Heart right ventricle (tissue), 16 donors: ENCODE data around the gene RARB. TPM values are rescaled to one million over a fixed set of nuclear protein-coding genes. Genes with fewer than 3 reads are reported as not detected.

Experiments used
- ATAC-seq, 8 donors: fragments of 200-7000 bp; cut with Tn5 transposase; one replicate each; pipeline ENCODE4 v1.9.1; 2020; ENCODE audit warnings: mild to moderate bottlenecking in 8 of 8, moderate library complexity in 8 of 8, moderate number of reproducible peaks in 1 of 8
- DNase-seq, 2 donors: peaks; one replicate each; pipeline ENCODE4 v3.0.0-alpha.2; 2020
- H3K27ac ChIP-seq, 10 donors: fragments of 200-600 bp; sonication (generic) in 2 of 10; one replicate each; pipeline versions ENCODE4 v1.5.0 to v1.8.0; 2020 to 2022; ENCODE audit warnings: mild to moderate bottlenecking in 3 of 10
- H3K27me3 ChIP-seq, 7 donors: fragments of 200-600 bp; one replicate each; pipeline ENCODE4 v1.8.0; 2021 to 2022; ENCODE audit warnings: mild to moderate bottlenecking in 2 of 7
- H3K36me3 ChIP-seq, 9 donors: fragments of 200-600 bp; sonication (generic) in 1 of 9; one replicate each; pipeline versions ENCODE4 v1.5.0 to v1.8.0; 2020 to 2022; ENCODE audit warnings: mild to moderate bottlenecking in 2 of 9
- H3K4me1 ChIP-seq, 9 donors: fragments of 200-600 bp; sonication (generic) in 1 of 9; one replicate each; pipeline versions ENCODE4 v1.5.0 to v1.8.0; 2020 to 2022; ENCODE audit warnings: mild to moderate bottlenecking in 4 of 9
- H3K4me3 ChIP-seq, 10 donors: fragments of 200-600 bp; sonication (generic) in 2 of 10; one replicate each; pipeline versions ENCODE4 v1.5.0 to v1.8.0; 2020 to 2022; ENCODE audit warnings: mild to moderate bottlenecking in 7 of 10, moderate library complexity in 2 of 10
- H3K9me3 ChIP-seq, 11 donors: fragments of 200-600 bp in 10 of 11; sonication (generic) in 2 of 11; one replicate each; pipeline versions ENCODE4 v1.5.0 to v1.8.0; 2013 to 2022; ENCODE audit warnings: mild to moderate bottlenecking in 2 of 11, control low read depth in 1 of 11, moderate library complexity in 1 of 11
- CTCF ChIP-seq, 9 donors: fragments of 200-600 bp; sonication (generic) in 2 of 9; IDR thresholded peaks; one replicate each; pipeline versions ENCODE4 v1.5.0 to v1.8.0; 2021 to 2022; ENCODE audit warnings: antibody characterized with exemption in 9 of 9, mild to moderate bottlenecking in 5 of 9, moderate library complexity in 1 of 9
- WGBS, 2 donors: extraction: QIAGEN DNeasy Blood & Tissue Kit; methylation state at CpG; one replicate each; pipeline ENCODE4 v1.1.7; 2013; ENCODE audit warnings: inconsistent platforms in 1 of 2; 5-methylcytosine and 5-hydroxymethylcytosine counted together
- intact Hi-C, 10 donors: fragments of 100-400 bp; cut with DNase I; formaldehyde crosslinking; loops; one replicate each; pipeline versions ENCODE4 v1.11.1 to v1.14.2; 2022
- polyA plus RNA-seq, 2 donors: library from polyadenylated mRNA; stranded (reverse); fragments of 200-250 nt; gene quantifications; one replicate each; pipeline ENCODE4 v1.2.3, GENCODE V29; 2013
- total RNA-seq, 10 donors: library from RNA; stranded (reverse); fragmentation: NEBNext Ultra II Directional in 3 of 10; extraction: Animal tissue kit (Norgen Biotek cat#: 25700) in 3 of 10; gene quantifications; one replicate each; pipeline versions ENCODE4 v1.2.1 to v1.2.4, GENCODE V29; 2021 to 2023
- donor health status: Arrhythmogenic right ventricular cardiomyopathy.
- donor health status: ischemic (EF 13 %, LVEDD 7.1; RV severe dilation, severe dysfunction).
- donor health status: healthy with polysubstance abuse.
- donor health status: DM: no; HTN: yes; CAD: no.
- donor health status: DM: no; HTN: no; CAD: no.
- donor health status: ischemic (EF 25% LVEDD 6.9; RV normal size, moderate dysfunction).
- donor health status: ischemic (EF 25% LVEDD 5.7; RV mildly dilated, moderate dysfunction).
- donor health status: healthy.
- donor health status: DM: yes; HTN: yes; CAD: no.
- donor health status: Ischemic cardiomyopathy.
- donor health status: ischemic (EF 35%, LVEDD 5.7; RV mildly dilated, moderate dysfunction).
- donor health status: nonischemic (EF 11% LVEDD 7.7; RV severe dilation, severe dysfunction).
- donor health status: DM: yes; HTN: yes; CAD: no.
- donor health status: PGD.
- donor health status: ischemic (EF 29% LVEDD 5.4; RV normal size, mild dysfunction).
- donor health status: nonischemic (EF 23%, LVEDD 6.1; RV moderate dilation, normal function).

Gene RARB
- total and polyA plus RNA-seq, 12 donors: 3.6 to 23.2 (median 17.8) TPM

GRCh38 chr3:25481386-25481785 is 53.3 kb downstream of the RARB start:
- Histone ChIP-seq H3K27me3 (no peaks in the 10 kb centered on the region), H3K4me3 (no peak overlapping the region), H3K4me1 (peaks cover 9 to 96% (median 51%) of the 10 kb centered on the region in 9 donors), H3K27ac (peak overlapping the region in 6 of 10 donors; percentile 18 to 61 (median 22)), H3K36me3 (no peaks in the 10 kb centered on the region), H3K9me3 (no peaks in the 10 kb centered on the region)
- 21 to 33% methylated on average over 1 of the region's 1 CpG for WGBS, 2 donors
- intact Hi-C loops: no loop called here
- DNase-seq: no peak
- no peak for TF ChIP-seq CTCF (IDR thresholded peaks at IDR 0.05)
- ATAC-seq: peak in 5 of 8 donors; percentile 42 to 85 (median 46)

DNA sequence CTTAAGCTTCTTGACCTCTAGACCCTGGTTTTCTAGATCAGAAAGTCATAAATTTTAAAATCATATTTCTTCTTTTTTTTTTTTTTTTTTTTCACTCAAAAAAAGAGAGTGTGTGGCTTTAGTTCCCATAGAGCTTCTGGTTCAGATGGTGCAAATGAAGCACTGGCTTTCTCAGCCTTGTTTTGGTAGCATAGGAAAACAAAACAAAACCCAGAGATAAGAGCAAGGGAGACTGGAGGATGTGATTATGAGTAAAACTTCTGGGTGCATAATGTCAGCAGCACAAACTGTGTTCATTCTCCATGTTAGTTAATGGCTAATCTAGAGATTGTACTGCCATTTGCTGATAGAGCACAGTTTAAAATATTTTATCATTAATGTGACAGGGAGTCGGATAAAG is 55.4 kb downstream of the RARB start:
- Histone ChIP-seq H3K27me3 (no peaks in the 10 kb centered on the region), H3K27ac (peak overlapping the region in 7 of 10 donors; percentile 5 to 48 (median 43)), H3K4me1 (peaks cover 9 to 92% (median 48%) of the 10 kb centered on the region in 9 donors), H3K4me3 (no peak overlapping the region), H3K9me3 (no peaks in the 10 kb centered on the region), H3K36me3 (no peaks in the 10 kb centered on the region)
- TF ChIP-seq CTCF (IDR thresholded peaks at IDR 0.05): no peak
- intact Hi-C loops: no loop called here
- no peak for DNase-seq
- WGBS, 2 donors: 27 to 53% methylated on average over 1 of the region's 1 CpG
- peak in 5 of 8 donors; percentile 34 to 51 (median 40) for ATAC-seq

- Histone ChIP-seq H3K4me3 (no peak overlapping the region), H3K36me3 (no peaks in the 10 kb centered on the region), H3K4me1 (peaks cover 5 to 79% (median 40%) of the 10 kb centered on the region in 9 donors), H3K27ac (peak overlapping the region in 4 of 10 donors; percentile 7 to 28 (median 16)), H3K27me3 (no peaks in the 10 kb centered on the region), H3K9me3 (no peaks in the 10 kb centered on the region)
- no peak for DNase-seq
- TF ChIP-seq CTCF (IDR thresholded peaks at IDR 0.05): no peak
- intact Hi-C loops: no loop called here
- WGBS, 2 donors: 29 to 36% methylated on average over 3 of the region's 3 CpGs
- peak in 3 of 8 donors; percentile 41 to 53 (median 52) for ATAC-seq
Observed at GRCh38 chr3:25485673-25486072, 57.6 kb downstream of the RARB start.

GRCh38 chr3:25486932-25487331 is 58.9 kb downstream of the RARB start:
- H3K4me3 ChIP-seq: no peak overlapping the region
- WGBS, 2 donors: 48 to 56% methylated on average over 6 of the region's 6 CpGs
- TF ChIP-seq CTCF (IDR thresholded peaks at IDR 0.05): no peak
- no peaks in the 10 kb centered on the region for H3K27me3 ChIP-seq
- no peaks in the 10 kb centered on the region for H3K36me3 ChIP-seq
- intact Hi-C loops: no loop called here
- peaks cover 0 to 66% (median 29%) of the 10 kb centered on the region in 9 donors for H3K4me1 ChIP-seq
- DNase-seq (no peak), ATAC-seq (peak in 4 of 8 donors; percentile 50 to 81 (median 65))
- H3K9me3 ChIP-seq: peaks cover 0 to 3% (median 0%) of the 10 kb centered on the region in 11 donors
- peak overlapping the region in 1 of 10 donors; percentile 41 for H3K27ac ChIP-seq
